GM12878 (cell line): Measurements from ENCODE around the gene ATF6B. TPM values are rescaled to one million over a fixed set of nuclear protein-coding genes. Genes with fewer than 3 reads are reported as not detected.

ENCODE experiments used
- ATAC-seq: fragments of 200-7000 bp; cut with Tn5 transposase; 3 replicates; pipeline ENCODE4 v1.9.1; 2020; ENCODE audit warnings: mild to moderate bottlenecking, moderate library complexity
- BruUV-seq: library from RNA; stranded (reverse); fragments of 400-500 nt; replicated peaks from 2 replicates; lab custom pipeline; 2021; lab: Mats Ljungman, UMichigan
- CTCF ChIA-PET: fragments of 300-600 bp; sonication (Branson Sonifier 250); formaldehyde crosslinking; extraction: SDS; loops from one replicate; lab custom pipeline; 2021; ENCODE audit warnings: inconsistent platforms; lab: Yijun Ruan, JAX
- POLR2A ChIA-PET: fragments of 350-600 bp; formaldehyde crosslinking; extraction: SDS; loops from one replicate; lab custom pipeline; 2021; ENCODE audit warnings: inconsistent platforms; lab: Charles Lee
- RAD21 ChIA-PET: fragments of 300-600 bp; sonication (Branson Sonifier 250); formaldehyde crosslinking; loops from one replicate; lab custom pipeline; 2023; ENCODE audit warnings: antibody characterized with exemption; ENCODE audit not compliant: unreplicated experiment; lab: Charles Lee
- SMC1A ChIA-PET: fragments of 300-600 bp; sonication (Branson Sonifier 250); formaldehyde crosslinking; loops from one replicate; lab custom pipeline; 2023; ENCODE audit not compliant: unreplicated experiment, uncharacterized antibody; lab: Charles Lee
- DNase-seq: peaks from one replicate; pipeline ENCODE4 v3.0.0-alpha.2; 2011; ENCODE audit warnings: low read depth, low spot score
- FAIRE-seq: peaks from 3 replicates; lab custom pipeline; 2011; peaks lifted over from hg19 to GRCh38; lab: Jason Lieb, UNC
- H2AFZ ChIP-seq: 2 replicates; pipeline ENCODE4 v1.6.0; 2011; ENCODE audit warnings: low read depth, low read length, control low read depth; ENCODE audit not compliant: control insufficient read depth
- H3K27ac ChIP-seq: 2 replicates; pipeline ENCODE4 v1.5.1; 2011; ENCODE audit warnings: control low read depth; ENCODE audit not compliant: control insufficient read depth, insufficient read depth
- H3K27me3 ChIP-seq, 2 experiments: replicated peaks in 1 of 2; 2 replicates each; pipeline versions ENCODE4 v1.6.0 to v1.6.1; 2011; ENCODE audit warnings: low read length in 1 of 2; ENCODE audit not compliant: control insufficient read depth in 2 of 2, insufficient read depth in 2 of 2
- H3K36me3 ChIP-seq, 2 experiments: 2 replicates each; pipeline ENCODE4 v1.5.1; 2011; ENCODE audit warnings: low read length in 1 of 2; ENCODE audit not compliant: control insufficient read depth in 2 of 2, insufficient read depth in 2 of 2
- H3K4me1 ChIP-seq: 2 replicates; pipeline ENCODE4 v1.6.1; 2011; ENCODE audit warnings: mild to moderate bottlenecking, low read length, moderate library complexity, mixed read lengths; ENCODE audit not compliant: control insufficient read depth, insufficient read depth
- H3K4me2 ChIP-seq: 2 replicates; pipeline ENCODE4 v1.6.0; 2011; ENCODE audit warnings: control low read depth; ENCODE audit not compliant: control insufficient read depth, insufficient read depth
- H3K4me3 ChIP-seq: fragments of 200-600 bp; sonication (generic); 2 replicates; pipeline ENCODE4 v1.5.1; 2016
- H3K79me2 ChIP-seq: 2 replicates; pipeline ENCODE4 v1.6.0; 2011; ENCODE audit warnings: low read length; ENCODE audit not compliant: control insufficient read depth, insufficient read depth
- H3K9ac ChIP-seq: 2 replicates; pipeline ENCODE4 v1.8.0; 2011; ENCODE audit warnings: low read length, control low read depth, mixed read lengths; ENCODE audit not compliant: control insufficient read depth, insufficient read depth
- H3K9me3 ChIP-seq: replicated peaks from 3 replicates; pipeline ENCODE4 v1.5.1; 2011; ENCODE audit warnings: mild to moderate bottlenecking, low read length; ENCODE audit not compliant: control insufficient read depth, insufficient read depth
- H4K20me1 ChIP-seq: 2 replicates; pipeline ENCODE4 v1.6.0; 2011; ENCODE audit not compliant: control insufficient read depth, insufficient read depth
- BHLHE40 ChIP-seq, 2 experiments: fragments of 450-650 bp in 1 of 2; IDR thresholded peaks; 2 replicates each; pipeline ENCODE4 v1.6.1; 2011 to 2017; ENCODE audit warnings: low read depth in 2 of 2, borderline replicate concordance in 1 of 2, improper control_type of control experiment in 1 of 2, low read length in 1 of 2, mild to moderate bottlenecking in 1 of 2
- CTCF ChIP-seq, 3 experiments: IDR thresholded peaks in 2 of 3; conservative IDR thresholded peaks in 1 of 3; 2 replicates each; pipeline ENCODE4 v1.5.1; 2011; ENCODE audit warnings: low read depth in 3 of 3, low read length in 3 of 3, mild to moderate bottlenecking in 3 of 3, control low read depth in 2 of 3, moderate library complexity in 2 of 3, inconsistent platforms in 1 of 3, mixed read lengths in 1 of 3; ENCODE audit not compliant: control insufficient read depth in 2 of 3, insufficient read depth in 1 of 3; ENCODE audit errors: extremely low read depth in 1 of 3
- RAD21 ChIP-seq: IDR thresholded peaks from 2 replicates; pipeline ENCODE4 v1.6.1; 2011; ENCODE audit warnings: mild to moderate bottlenecking, low read depth, low read length, moderate library complexity; ENCODE audit not compliant: insufficient read depth
- SMC3 ChIP-seq: IDR thresholded peaks from 2 replicates; pipeline ENCODE4 v1.6.1; 2011; ENCODE audit warnings: low read length, improper control_type of control experiment, borderline replicate concordance
- USF2 ChIP-seq: IDR thresholded peaks from 2 replicates; pipeline ENCODE4 v1.6.1; 2011; ENCODE audit warnings: low read depth, low read length, improper control_type of control experiment, borderline replicate concordance
- WGBS: methylation state at CpG from one replicate; pipeline ENCODE4 v1.1.6; 2016; ENCODE audit warnings: low lambda C conversion rate; ENCODE audit not compliant: insufficient replicate concordance, insufficient coverage; ENCODE audit errors: missing lambda C conversion rate; 5-methylcytosine and 5-hydroxymethylcytosine counted together
- in situ Hi-C: fragments of 300-500 bp; cut with MboI; formaldehyde crosslinking; loops from 9 replicates; pipeline ENCODE4 v1.14.3; 2018; ENCODE audit warnings: mixed read lengths
- intact Hi-C: fragments of 100-400 bp; cut with micrococcal nuclease; formaldehyde crosslinking; loops from one replicate; pipeline ENCODE4 v1.14.2; 2022; ENCODE audit not compliant: unreplicated experiment
- polyA plus RNA-seq, 11 experiments: library from polyadenylated mRNA; depleted of rRNA in 4 of 11; unstranded in 6 of 11; stranded (reverse) in 5 of 11; fragments of >200 nt; fragmentation: Nextera tagmentation in 4 of 11; fragmentation: Illumina TruSeq in 1 of 11; extraction: Ambion mirVana in 4 of 11; extraction: Trizol in 1 of 11; gene quantifications; 1 replicate in 1 of 11; 2 replicates in 10 of 11; pipeline versions ENCODE4 v1.2.1 to v1.2.3, GENCODE V29; 2011 to 2016; ENCODE audit warnings: inconsistent platforms in 2 of 11, missing spikeins in 2 of 11, low read depth in 1 of 11
- total RNA-seq, 4 experiments: library from RNA; depleted of rRNA in 3 of 4; stranded (reverse); fragments of >200 nt in 3 of 4; fragmentation: Illumina TruSeq in 1 of 4; extraction: Trizol in 1 of 4; gene quantifications; 2 replicates each; pipeline versions ENCODE4 v1.2.1 to v1.2.3, GENCODE V29; 2013 to 2021

Gene ATF6B
- total and polyA plus RNA-seq, 10 of the 15 experiments (the other 5 are each of a cell fraction or from before 2014, with no cell fraction given) = 13.6 to 83.9 (median 44.0) TPM

GRCh38 chr6:32087574-32088486 lies 40.2 kb downstream of the ATF6B start:
- Histone ChIP-seq H3K79me2 (no peaks in the 10 kb centered on the region), H3K27ac (no peak overlapping the region), H3K4me3 (no peak overlapping the region), H2AFZ (no peak overlapping the region), H3K4me2 (no peak overlapping the region), H3K4me1 (peaks cover 16% of the 10 kb centered on the region), H4K20me1 (no peaks in the 10 kb centered on the region), H3K27me3 (peaks cover 2 to 4% of the 10 kb centered on the region in 2 experiments), H3K9me3 (no peaks in the 10 kb centered on the region)
- in situ Hi-C loops = no loop called here
- ChIA-PET SMC1A (no interaction called here), POLR2A (no interaction called here), RAD21 (no interaction called here)
- peak; percentile 86 for ATAC-seq
- no peak for FAIRE-seq
- peak; percentile 48 for TF ChIP-seq RAD21
- peak in 1 of 2 experiments; percentile 12; a peak in 1 of 4 replicates for TF ChIP-seq BHLHE40 (IDR thresholded peaks at IDR 0.05; ENCODE audit: borderline replicate concordance in 1 of 2, low read depth in 2 of 2, low read length in 1 of 2)
- TF ChIP-seq USF2 = no peak
- peak; percentile 27; the same call in 1 of the 2 replicates for TF ChIP-seq SMC3
- TF ChIP-seq CTCF (IDR thresholded peaks at IDR 0.05 in 2 of 3, conservative IDR thresholded peaks at IDR 0.05 in 1 of 3; ENCODE audit: control insufficient read depth in 2 of 3, extremely low read depth in 1 of 3, insufficient read depth in 1 of 3, low read depth in 3 of 3, low read length in 3 of 3) = peak; percentile 15 to 65 (median 57); a peak in 5 of 6 replicates
- TF ChIP-seq, all 136 proteins: peak for 4
- BruUV-seq = no TSS peak
- no peaks in the 10 kb centered on the region for H3K36me3 ChIP-seq
- DNase-seq = no peak
- no peak overlapping the region for H3K9ac ChIP-seq
- 13% methylated on average over 39 of the region's 50 CpGs for WGBS
- CTCF ChIA-PET = interaction anchor here (0.6 kb wide), 1 partner anchor 738 kb away, joined by 3 read pairs; no protein-coding TSS in a partner anchor
- intact Hi-C loops = loop anchor here (2.0 kb wide), 1 partner anchor 67 kb away; the partner anchor contains the start of gene PPT2
